T follicular helper cell (primary cell): Measurements from ENCODE around the gene ELMOD3.
A peak's percentile ranks its signal among the peaks of the same experiment; 100 is the strongest.
"Not testable (repeated sequence)": the region's sequence is repeated elsewhere in the genome, so short reads cannot be mapped to it uniquely, and the experiment has no call there.

Experiments used
- DNase-seq: peaks from one replicate; pipeline ENCODE4 v3.0.0-alpha.2; 2020; ENCODE audit warnings: low read depth

Gene ELMOD3

DNA sequence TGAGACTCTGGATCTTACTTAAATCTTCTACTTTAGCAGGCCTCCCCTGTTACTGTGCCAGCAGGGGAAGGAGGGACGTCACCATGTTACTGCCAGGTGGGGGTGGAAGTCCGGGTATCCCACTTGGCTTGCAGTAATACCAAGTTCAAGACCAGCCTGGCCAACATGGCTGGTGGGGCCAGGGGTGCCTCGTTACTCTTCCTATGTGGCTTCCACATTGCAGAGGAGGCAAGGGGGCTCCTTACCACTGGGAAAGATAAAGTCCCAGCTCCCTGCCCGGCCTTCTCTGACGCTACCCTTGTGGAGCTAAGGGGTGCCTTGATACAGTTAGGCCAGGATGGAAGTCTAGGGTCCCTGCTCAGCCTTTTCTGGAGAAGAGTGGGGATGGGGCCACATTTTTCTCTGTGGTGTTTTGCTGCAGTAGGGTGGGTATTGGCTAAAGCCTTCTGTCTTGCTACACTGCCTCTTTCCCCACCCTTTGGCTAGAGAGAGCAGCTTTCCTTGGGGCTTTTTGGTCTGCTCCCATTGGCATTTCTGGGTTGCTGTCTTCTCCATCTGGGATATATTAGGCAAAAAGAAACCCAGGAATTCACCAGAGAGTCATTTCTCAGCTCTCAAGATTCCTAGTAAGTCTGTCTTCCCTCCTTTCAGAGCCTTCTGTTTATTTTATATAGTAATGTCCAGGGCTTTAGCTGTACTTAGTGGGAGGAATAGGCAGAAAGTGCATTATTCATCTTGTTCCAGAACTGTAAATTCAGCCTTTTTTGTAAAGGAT is 21.9 kb downstream of the ELMOD3 start:
- DNase-seq: no peak

DNA sequence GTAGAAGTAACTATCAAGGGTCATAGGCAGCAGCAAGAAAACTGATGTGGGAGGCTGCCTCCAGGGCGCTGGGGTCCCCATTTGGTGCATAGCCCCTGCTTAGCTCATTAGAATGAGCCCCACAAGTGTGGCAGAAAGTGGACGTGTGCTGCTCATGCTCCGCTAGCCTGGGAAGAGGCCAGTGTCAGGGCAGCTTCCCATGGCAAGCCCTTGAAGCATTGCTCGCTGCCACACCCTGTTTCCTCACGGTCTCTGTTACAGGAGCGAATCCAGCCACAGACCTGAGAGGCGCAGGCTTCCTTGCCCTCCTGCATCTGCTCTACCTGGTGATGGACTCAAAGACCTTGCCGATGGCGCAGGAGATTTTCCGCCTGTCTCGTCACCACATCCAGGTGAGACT is 22.5 kb downstream of the ELMOD3 start:
- no peak for DNase-seq

DNA sequence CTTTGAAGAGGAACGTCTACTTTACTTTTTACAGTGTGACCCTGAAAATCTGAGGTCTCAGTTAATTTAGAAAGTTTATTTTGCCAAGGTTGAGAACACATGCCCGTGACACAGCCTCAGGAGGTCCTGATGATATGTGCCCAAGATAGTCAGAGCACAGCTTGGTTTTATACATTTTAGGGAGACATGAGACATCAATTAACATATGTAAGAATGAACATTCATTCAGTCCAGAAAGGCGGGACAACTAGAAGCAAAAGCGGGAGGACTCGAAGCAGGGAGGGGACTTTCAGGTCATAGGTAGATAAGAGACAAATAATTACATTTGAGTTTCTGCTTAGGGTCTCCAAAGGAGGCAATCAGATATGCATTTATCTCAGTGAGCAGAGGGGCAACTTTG is 23.7 kb downstream of the ELMOD3 start:
- DNase-seq: no peak

DNA sequence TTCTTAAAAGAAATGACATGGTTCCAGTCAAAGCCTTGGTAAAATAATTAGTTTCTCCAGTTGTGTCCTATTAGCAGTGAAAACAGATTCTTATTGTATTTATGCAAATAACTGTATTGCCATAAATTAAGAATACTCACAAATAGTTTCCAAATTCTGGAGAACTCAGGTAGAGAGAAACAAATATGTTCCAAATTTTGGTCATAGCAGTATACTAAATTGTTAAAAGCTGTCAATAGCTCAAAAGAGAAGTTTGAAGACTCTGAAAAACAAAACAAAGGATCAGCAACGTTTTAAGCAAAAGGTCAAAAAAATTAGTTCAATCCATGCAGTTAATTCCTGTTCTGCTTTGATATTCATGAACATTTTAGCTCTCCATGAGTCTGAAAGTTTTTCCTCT is 25.5 kb downstream of the ELMOD3 start:
- no peak for DNase-seq

DNA sequence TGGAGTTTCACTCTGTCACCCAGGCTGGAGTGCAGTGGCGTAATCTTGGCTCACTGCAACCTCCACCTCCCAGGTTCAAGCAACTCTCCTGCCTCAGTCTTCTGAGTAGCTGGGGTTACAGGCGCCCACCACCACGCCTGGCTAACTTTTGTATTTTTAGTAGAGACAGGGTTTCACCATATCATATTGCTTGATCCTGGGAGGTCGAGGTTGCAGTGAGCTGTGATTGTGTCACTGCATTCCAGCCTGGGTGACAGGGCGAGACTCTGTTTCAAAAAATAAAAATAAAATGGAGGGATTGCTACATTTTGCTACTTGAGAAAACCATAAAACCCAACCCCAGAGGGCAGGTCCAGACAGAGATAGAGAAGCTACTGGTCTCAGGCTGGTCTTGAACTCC is 28.6 kb downstream of the ELMOD3 start:
- not testable (repeated sequence) for DNase-seq

DNA sequence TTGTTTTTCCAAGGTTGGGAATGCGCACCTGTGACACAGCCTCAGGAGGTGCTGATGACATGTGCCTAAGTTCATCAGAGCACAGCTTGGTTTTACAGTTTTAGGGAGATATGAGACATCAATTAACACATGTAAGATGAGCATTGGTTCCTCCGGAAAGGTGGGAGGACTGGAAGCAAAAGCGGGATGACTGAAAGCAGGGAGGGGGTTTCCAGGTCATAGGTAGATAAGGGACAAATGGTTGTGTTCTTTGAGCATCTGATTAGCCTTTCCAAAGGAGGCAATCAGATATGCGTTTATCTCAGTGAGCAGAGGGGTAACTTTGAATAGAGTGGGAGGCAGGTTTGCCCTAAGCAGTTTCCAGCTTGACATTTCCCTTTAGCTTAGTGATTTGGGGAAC is 29.3 kb downstream of the ELMOD3 start:
- DNase-seq: no peak

DNA sequence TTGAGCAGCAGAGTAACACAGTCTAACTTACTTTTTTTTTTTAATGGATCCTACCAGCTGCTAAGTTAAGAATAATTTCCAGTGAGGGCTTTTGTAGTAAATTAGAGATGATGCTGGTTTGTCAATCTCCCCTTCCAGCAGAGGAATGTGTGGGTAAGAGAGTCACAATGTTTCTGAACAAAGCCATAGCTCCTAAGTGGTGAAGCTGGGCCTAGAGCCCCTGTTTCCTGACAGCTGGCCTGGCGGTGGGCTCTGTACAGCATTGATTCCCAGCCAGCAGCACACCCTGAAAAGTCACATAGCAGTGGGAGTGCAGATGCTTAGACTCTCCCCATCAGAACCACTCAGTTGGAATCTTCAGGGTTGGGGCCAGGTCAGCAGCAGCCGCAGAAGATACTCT is 31.2 kb downstream of the ELMOD3 start:
- no peak for DNase-seq

DNA sequence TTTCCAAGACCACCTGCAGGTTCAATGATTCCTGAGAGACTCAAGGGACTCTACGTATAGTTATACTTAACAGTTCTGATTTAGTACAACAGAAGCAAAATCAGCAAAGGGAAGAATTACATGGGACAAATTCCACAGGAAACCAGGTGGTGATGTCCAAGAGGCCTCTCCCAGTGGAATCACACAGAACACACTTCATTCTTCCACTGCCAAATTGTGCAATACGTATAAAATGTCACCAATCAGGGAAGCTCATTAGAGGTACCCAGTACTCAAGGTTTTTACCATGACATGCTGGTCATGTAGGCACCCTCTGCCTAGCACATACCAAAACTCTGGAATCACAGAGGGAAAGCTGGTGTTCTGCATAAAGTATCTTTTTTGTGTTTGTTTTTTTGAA is 33.2 kb downstream of the ELMOD3 start:
- DNase-seq: no peak

DNA sequence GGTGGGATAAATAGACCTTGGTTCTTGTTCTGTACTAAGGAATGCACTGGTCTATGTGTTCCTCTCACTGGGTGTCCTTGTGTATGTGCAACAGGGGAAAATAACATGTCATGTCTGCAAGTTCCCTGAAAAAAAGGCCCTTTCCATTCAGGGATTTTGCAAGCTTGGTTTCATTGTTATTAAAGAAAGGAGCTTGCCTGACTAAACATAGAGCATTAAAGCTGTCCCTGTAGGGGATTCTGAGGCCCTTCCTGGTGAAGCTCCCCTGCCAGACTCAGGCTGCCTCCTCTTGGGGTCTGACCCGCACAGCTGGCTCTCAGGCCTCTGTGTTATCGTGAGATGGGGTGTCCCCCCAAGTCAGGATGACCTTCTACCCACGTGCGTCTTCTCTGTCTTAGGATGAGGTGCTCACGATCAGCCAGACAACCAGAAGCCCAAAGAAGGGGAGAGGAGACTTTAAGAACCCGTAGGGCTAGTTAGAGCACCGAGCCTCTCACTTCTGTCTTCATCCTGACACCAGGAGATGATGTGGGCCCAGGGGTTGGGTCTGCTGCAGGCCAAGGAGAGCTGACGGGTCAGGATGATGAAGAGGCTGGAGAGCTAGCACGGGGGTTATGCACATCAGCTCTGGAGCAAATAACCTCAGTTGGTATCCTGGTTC is 34.4 kb downstream of the ELMOD3 start:
- no peak for DNase-seq

DNA sequence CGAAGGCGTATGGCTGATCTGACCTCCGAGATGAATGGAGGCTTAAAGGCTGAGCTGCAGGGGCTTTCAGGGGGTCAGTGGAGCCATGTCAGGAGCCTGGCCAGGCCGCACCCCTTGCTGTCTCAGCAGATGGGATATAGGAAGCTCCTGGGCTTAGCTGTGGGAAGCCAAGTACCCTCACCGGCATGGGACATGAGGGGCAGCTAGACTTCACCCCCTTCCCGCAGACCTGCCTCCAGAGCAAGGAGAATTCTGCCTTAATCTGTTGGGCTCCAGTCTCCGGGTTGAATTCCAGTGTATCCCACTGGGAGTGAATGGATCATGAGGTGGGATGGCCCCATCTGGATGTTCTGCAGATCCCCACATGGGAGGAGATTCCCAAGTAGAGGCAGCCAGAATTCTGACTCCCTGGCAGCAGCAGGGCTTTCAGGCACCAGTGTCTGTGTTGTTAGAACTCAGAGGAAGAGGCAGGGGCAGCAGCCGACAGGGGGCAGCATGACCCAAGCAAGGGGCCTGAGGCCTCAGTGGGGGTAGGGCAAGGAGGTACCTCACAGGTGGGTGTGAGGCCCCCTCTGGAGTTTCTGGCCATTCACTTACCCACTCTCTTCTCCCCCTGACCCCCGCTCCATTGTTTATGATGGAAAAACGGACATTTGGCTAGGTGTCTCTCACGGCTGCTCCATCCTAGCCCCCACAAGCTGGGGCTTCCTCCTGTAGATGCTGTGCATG is 36.5 kb downstream of the ELMOD3 start:
- DNase-seq: peak; percentile 48

DNA sequence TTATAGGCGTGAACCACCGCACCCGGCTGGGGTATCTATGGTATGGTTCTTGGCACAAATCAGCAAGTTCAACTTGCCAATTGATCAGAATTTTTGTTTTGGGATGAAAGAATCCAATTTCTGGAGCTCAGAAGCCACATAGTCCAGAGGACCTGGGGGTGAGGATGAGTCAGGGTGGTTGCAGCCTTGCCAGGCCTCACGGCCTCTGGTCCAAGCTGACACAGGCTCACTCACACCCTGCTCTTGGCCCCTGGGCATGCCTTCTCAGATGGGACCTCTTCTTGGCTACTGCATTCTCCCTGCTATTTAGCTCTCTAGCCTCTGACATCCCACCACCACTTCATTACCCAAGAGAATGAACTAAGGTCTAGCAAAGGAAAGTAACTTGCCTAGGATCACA is 39.3 kb downstream of the ELMOD3 start:
- DNase-seq: no peak

DNA sequence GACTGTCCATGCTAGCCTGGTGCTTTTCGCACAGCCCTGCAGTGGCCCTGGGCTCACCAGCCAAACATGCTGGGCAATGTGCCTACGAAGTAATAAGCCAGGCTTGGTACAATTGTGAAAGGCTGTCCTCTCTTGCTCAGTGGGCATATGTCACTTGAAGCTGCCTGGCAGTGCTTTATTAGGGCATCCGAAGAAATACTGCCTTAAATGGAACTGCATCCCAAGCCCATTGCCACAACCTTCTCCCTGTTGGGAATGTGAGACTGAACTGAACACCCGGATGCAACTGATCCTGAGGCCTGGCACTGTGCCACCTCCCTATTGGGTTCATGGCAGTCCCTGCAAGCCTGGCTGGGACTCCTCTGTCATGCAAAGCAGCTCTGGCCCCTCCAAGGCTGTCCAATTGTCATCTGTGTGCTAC is 39.7 kb downstream of the ELMOD3 start:
- DNase-seq: no peak

DNA sequence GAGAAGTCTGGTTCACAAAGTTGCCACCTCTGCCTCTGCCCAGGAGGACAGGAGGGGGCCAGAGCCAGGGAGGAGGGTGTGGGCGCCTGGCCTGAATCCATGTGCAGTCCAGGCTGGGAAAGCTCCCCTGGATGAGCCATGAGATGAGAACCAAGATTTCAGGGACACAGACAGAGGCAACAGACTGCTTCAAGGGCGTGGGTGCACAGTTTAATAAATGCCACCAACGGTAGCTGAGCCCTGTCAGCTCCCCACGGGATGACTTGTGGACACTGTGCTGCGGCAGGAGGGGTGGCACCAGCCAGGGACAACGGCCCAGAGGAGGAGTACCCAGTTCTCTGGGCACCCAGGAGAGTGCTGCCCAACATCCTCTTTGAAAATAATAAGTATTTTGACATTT is 40.4 kb downstream of the ELMOD3 start:
- DNase-seq: no peak

DNA sequence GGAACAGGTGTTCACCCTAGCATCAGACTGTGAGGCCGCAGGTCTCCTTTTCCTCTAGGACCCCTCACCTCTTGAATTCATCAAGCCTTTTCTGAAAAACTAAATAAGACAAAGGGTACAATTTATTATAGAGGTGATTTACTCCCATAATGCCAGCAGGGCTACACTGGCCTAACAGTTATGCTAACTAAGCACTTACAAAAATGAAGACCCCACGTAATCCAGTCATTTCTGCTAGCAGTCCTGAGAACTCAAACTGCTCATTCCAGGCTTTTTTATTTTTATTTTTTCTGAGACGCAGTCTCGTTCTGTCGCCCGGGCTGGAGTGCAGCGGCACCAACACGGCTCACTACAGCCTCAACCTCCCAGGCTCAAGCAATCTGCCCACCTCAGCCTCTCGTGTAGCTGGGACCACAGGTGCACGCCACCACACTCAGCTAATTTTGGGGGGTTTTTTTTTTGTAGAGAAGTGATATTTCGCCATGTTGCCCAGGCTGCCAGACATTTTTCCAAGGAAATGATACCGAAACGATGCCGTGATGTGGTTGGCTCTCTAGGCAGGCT is 41.4 kb downstream of the ELMOD3 start:
- DNase-seq: no peak

DNA sequence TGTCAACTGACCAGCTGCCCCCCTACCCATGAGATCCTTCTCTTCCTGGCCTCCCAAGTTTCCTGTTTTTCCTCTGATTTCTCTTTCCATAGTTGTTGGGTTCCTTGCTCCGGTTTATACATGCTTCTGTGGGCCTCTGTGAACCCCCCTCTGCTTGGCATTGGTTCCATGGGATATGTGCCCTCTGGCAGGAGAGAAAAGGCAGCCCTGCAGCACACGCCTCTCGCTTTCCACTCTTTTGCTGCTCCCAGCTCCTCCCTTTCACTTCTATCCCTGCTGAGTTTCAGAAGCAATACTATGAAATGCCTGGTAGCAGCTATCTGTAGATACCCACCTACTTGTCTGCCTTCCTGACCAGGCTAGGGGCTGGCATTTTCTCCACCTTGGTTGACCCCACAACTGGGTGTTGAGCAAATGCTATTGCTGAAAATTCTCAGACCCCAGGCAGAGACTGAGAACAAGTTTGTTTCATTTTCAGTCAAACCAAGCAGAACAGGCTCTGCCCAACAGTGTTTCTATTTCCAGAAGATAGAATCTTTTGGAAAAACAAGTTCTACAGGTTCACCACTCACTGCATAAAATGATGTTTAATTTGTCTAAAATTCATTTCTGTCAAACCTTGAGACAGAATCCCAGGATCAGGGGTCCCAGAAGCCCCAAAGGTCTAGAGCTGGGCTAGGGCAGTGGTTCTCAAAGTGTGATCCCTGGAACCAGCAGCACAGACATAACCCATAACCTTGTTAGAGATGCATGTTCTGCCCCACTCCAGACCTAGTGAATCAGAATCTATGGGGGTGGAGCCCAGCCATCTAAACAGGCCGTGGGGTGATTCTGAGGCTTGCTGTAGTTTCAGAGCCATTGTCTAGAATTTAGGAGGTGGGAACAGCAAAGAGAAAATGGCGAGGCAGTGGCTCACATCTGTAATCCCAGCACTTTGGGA is 42.2 kb downstream of the ELMOD3 start:
- DNase-seq: no peak

DNA sequence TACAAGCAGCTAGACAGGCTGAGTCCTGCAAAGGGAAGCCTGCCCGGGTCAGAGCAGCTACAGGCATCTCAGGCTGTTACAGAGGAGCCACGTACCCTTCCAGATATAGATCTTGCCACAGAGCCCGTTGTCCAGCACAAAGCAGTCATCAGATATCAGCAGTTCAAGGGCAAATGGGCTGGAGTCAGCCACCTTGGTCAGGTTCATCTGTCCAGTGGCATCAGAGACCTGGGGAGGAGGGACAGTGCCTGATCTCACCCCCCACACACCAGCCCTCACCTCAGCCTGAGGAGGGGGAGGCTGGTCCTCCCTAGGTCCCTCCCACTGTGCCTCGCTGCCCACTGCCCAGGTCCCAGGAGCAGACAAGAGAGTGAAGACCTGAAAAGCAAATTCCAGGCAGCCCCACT is 43.4 kb downstream of the ELMOD3 start:
- DNase-seq: no peak

DNA sequence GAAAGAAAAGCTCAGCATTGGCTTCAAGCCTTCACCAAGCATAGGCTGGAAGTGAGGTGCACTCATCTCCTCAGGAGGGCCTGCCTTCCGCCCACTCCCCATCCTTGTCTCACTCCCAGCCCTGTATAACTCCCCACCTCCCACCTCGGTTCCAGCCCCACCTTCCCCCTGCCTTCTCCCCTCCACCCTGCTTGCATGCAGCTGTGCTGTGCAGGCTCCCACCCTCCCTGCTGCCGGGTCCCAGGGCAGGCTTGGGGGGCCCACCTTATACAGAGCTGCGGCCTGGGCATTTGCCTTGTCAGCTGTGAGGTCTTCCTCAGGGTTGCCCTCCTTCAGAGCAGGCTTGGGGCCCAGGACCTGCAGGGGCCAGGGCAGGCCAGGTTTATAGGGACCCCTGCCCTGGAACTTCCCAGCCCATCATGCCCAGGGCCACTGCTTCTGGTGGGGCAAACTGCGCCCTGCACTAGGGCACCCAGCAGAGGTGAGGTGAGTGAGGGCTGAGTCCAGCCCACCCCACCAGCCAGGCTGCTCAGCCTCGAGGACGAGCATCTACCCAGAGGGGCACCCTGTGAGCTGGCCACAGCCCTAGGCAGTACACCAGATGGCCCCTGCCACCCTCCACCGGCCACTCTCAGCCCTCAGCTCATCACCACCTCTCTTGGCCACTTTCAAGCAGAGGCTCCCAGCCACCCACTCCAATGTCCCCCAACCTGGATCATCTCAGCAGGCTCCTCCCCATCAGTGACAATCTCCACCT is 44.0 kb downstream of the ELMOD3 start:
- no peak for DNase-seq

DNA sequence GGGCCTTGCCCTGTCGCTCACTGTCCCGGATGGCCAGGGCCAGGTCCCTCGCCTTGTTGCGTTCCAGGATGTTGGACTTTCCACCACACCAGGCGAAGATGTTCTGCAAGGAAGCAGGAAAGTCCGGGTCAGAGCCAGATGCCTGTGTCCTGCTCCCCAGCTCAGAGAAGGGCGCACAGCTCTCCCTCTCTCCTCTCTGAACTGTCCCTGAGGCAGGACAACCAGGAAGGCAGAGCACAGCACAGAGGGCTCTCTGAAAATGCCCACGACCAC is 44.5 kb downstream of the ELMOD3 start:
- DNase-seq: no peak

DNA sequence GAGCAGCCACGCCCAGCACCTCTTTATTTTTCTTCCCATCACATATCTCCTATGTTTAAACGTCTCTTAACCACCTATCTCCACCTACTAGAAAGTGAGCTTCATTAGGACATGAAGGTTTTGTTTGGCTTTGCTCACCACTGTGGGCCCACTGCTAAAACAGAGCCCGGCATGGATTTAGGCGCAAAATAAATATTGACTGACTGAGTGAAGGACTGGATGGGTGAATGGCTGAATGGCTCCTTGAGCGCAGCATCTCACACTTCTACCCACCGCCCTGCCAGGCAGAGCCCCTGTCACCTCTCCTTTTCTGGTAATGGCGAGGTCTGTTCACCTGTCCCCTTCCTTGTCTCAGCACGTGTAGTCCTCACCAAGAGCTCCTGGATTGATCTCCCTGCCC is 45.5 kb downstream of the ELMOD3 start:
- no peak for DNase-seq

DNA sequence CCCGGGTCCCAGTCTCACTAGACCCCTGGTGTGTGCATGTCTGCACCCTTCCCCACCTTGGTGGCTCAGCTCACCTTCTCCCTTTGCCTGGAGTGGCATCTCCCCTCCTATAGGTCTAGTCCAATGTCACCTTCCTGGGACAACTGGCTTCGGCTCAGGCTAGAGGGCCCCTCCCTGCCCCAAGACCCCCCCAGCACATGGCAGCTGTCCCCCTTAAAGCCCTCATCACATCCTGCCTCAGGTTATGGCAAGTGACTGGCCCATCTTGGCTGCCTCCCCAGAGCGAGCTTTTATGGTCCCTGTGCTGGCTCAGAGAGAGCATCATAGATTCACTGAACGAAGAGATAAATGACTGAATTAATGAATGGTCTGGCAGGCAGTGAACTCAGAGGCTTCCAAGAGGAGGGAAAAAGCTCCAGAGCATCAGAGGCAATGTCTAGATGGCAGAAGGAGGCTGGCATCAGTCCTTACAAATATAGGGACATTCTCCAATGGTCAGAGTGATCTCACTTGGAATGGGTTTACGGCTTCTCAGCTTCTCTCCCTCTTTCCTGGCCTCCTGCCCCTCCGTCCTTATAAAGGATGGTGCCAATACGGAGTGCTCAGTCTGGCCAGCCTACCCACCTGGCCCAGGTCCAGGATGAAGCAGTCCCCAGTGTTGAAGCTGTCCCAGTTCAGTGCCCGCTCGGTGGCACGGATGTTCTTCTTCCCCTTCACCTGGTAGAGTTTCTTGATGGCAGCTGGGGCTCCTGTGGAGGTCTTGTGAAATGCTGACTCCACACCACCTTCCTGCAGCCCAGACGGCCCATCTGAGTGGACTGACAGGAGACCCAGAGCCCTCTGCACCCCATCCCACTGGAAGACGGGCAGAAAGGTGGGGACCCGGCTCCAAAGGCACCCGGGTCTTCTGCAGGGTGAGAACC is 46.2 kb downstream of the ELMOD3 start:
- no peak for DNase-seq
